Endothelial cell (in vitro differentiated cells): ENCODE data around the gene TLR10. TPM values are rescaled to one million over a fixed set of nuclear protein-coding genes. Genes with fewer than 3 reads are reported as not detected.
A peak's percentile ranks its signal among the peaks of the same experiment; 100 is the strongest.
"Not testable (repeated sequence)": the region's sequence is repeated elsewhere in the genome, so short reads cannot be mapped to it uniquely, and the experiment has no call there.

Experiments used
- DNase-seq: peaks from one replicate; pipeline ENCODE4 v3.0.0; 2021; ENCODE audit warnings: low spot score
- H3K27ac Mint-ChIP-seq: one replicate; pipeline ENCODE4 v1.8.0; 2021; ENCODE audit warnings: mixed read lengths, inconsistent platforms; ENCODE audit not compliant: unreplicated experiment
- H3K27me3 Mint-ChIP-seq: one replicate; pipeline ENCODE4 v1.8.0; 2021; ENCODE audit warnings: mild to moderate bottlenecking, moderate library complexity, mixed read lengths, inconsistent platforms; ENCODE audit not compliant: unreplicated experiment
- H3K36me3 Mint-ChIP-seq: one replicate; pipeline ENCODE4 v1.8.0; 2021; ENCODE audit warnings: mild to moderate bottlenecking, low read depth, mixed read lengths, inconsistent platforms; ENCODE audit not compliant: unreplicated experiment
- H3K4me1 Mint-ChIP-seq: one replicate; pipeline ENCODE4 v1.8.0; 2021; ENCODE audit warnings: mild to moderate bottlenecking, mixed read lengths, inconsistent platforms; ENCODE audit not compliant: unreplicated experiment
- H3K4me3 Mint-ChIP-seq: one replicate; pipeline ENCODE4 v1.8.0; 2021; ENCODE audit warnings: mild to moderate bottlenecking, mixed read lengths, inconsistent platforms; ENCODE audit not compliant: unreplicated experiment
- H3K9me3 Mint-ChIP-seq: one replicate; pipeline ENCODE4 v1.8.0; 2021; ENCODE audit warnings: mixed read lengths, inconsistent platforms; ENCODE audit not compliant: unreplicated experiment
- CTCF ChIP-seq: fragments of 200-600 bp; sonication (generic); IDR thresholded peaks from one replicate; pipeline ENCODE4 v1.5.0; 2021; ENCODE audit warnings: antibody characterized with exemption; ENCODE audit not compliant: unreplicated experiment
- total RNA-seq: library from RNA; stranded (reverse); fragmentation: NEBNext Ultra II Directional; extraction: Animal tissue kit (Norgen Biotek cat#: 25700); gene quantifications from one replicate; pipeline ENCODE4 v1.2.1, GENCODE V29; 2021; ENCODE audit not compliant: unreplicated experiment

Gene TLR10
- total RNA-seq, 1 donor from 2014 or later, result not detected

- Mint-ChIP-seq H3K36me3 (no peaks in the 10 kb centered on the region), H3K4me1 (no peaks in the 10 kb centered on the region), H3K9me3 (peaks cover 3% of the 10 kb centered on the region), H3K4me3 (no peak overlapping the region), H3K27me3 (no peaks in the 10 kb centered on the region), H3K27ac (no peak overlapping the region)
- TF ChIP-seq CTCF, result no peak
- no peak for DNase-seq
Observed at GRCh38 chr4:38818441-38818976, 35.7 kb upstream of the TLR10 start.

GRCh38 chr4:38815885-38816782, 33.3 kb upstream of the TLR10 start:
- Mint-ChIP-seq H3K9me3 (peaks cover 3% of the 10 kb centered on the region), H3K36me3 (no peaks in the 10 kb centered on the region), H3K4me3 (no peak overlapping the region), H3K4me1 (no peaks in the 10 kb centered on the region), H3K27me3 (no peaks in the 10 kb centered on the region), H3K27ac (no peak overlapping the region)
- no peak for TF ChIP-seq CTCF
- DNase-seq, result no peak

GRCh38 chr4:38814386-38814785, 31.6 kb upstream of the TLR10 start:
- Mint-ChIP-seq H3K27ac (no peak overlapping the region), H3K27me3 (no peaks in the 10 kb centered on the region), H3K36me3 (no peaks in the 10 kb centered on the region), H3K4me1 (no peaks in the 10 kb centered on the region), H3K4me3 (peak overlapping the region; percentile 39), H3K9me3 (peaks cover 3% of the 10 kb centered on the region)
- DNase-seq, result no peak
- TF ChIP-seq CTCF, result no peak

- Mint-ChIP-seq H3K27ac (no peak overlapping the region), H3K4me1 (no peaks in the 10 kb centered on the region), H3K36me3 (no peaks in the 10 kb centered on the region), H3K27me3 (no peaks in the 10 kb centered on the region), H3K4me3 (no peak overlapping the region), H3K9me3 (peaks cover 3% of the 10 kb centered on the region)
- DNase-seq, result no peak
- no peak for TF ChIP-seq CTCF
Observed at GRCh38 chr4:38811297-38811696, 28.5 kb upstream of the TLR10 start.

GRCh38 chr4:38807462-38807861, 24.7 kb upstream of the TLR10 start:
- H3K4me1 Mint-ChIP-seq, H3K4me3 Mint-ChIP-seq: not testable (repeated sequence)

GRCh38 chr4:38806251-38806650, 23.5 kb upstream of the TLR10 start:
- not testable (repeated sequence) for H3K27me3 Mint-ChIP-seq, H3K36me3 Mint-ChIP-seq

More at GRCh38 chr4:38807462-38807861, 24.7 kb upstream of the TLR10 start:
- not testable (repeated sequence) for H3K27me3 Mint-ChIP-seq, H3K27ac Mint-ChIP-seq, H3K36me3 Mint-ChIP-seq, DNase-seq, H3K9me3 Mint-ChIP-seq

More at GRCh38 chr4:38806251-38806650, 23.5 kb upstream of the TLR10 start:
- not testable (repeated sequence) for H3K27ac Mint-ChIP-seq, H3K4me1 Mint-ChIP-seq, H3K4me3 Mint-ChIP-seq, DNase-seq
- H3K9me3 Mint-ChIP-seq, result peaks cover 12% of the 10 kb centered on the region
